Measurements from ENCODE around the gene SLC4A8. TPM values are rescaled to one million over a fixed set of nuclear protein-coding genes. Genes with fewer than 3 reads are reported as not detected.

The SLC4A8 gene
- total RNA-seq, 1 donor from 2014 or later, result 6.8 TPM

DNA sequence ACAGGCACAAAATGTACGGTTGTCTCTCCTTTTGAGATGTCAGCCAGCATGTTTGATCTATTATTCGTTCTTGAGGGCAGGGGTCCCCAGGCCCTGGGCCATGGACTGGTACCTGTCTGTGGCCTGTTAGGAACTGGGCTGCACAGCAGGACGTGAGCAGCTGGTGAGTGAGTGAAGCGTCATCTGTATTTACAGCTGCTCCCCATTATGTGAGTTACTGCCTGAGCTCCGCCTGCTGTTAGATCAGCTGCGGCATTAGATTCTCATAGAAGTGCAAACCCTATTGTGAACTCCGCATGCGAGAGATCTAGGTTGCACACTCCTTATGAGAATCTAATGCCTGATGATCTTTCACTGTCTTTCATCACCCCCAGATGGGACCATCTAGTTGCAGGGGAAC lies 125.0 kb downstream of the SLC4A8 start:
- intact Hi-C loops (cut with micrococcal nuclease), result no loop called here

Other genes with a start within 250 kb of the SLC4A8 start
- 5.7 and 7.2 TPM in 2 replicates for gene POU6F1, start 206.8 kb upstream of the SLC4A8 start, total RNA-seq
- gene DAZAP2, start 186.0 kb upstream of the SLC4A8 start, total RNA-seq, result 241 and 251 TPM in 2 replicates
- 0.98 and 2.4 TPM in 2 replicates for gene SMAGP, start 154.4 kb upstream of the SLC4A8 start, total RNA-seq
- gene BIN2, start 100.7 kb upstream of the SLC4A8 start, total RNA-seq, result 181 and 187 TPM in 2 replicates
- gene CELA1, start 78.2 kb upstream of the SLC4A8 start, total RNA-seq, result 0.22 TPM in 1 of 2 replicates, not detected in the other
- gene GALNT6, start 33.4 kb upstream of the SLC4A8 start, total RNA-seq, result 14.9 and 17.7 TPM in 2 replicates
- gene SCN8A, start 166.4 kb downstream of the SLC4A8 start, total RNA-seq, result 0.41 and 0.47 TPM in 2 replicates